Calu3 (cell line): ENCODE data around the gene CHKA. TPM values are rescaled to one million over a fixed set of nuclear protein-coding genes. Genes with fewer than 3 reads are reported as not detected.

Experiments
- BruUV-seq: library from RNA; stranded (reverse); fragments of 400-500 nt; replicated peaks from 2 replicates; lab custom pipeline; 2021; lab: Mats Ljungman, UMichigan
- CTCF ChIA-PET: fragments of 300-600 bp; sonication (Branson Sonifier 250); formaldehyde crosslinking; loops from one replicate; lab custom pipeline; 2022; ENCODE audit warnings: antibody characterized with exemption; lab: Charles Lee
- DNase-seq: peaks from one replicate; pipeline ENCODE4 v3.0.0; 2022
- H3K27ac Mint-ChIP-seq: one replicate; pipeline ENCODE4 v1.8.0; 2022; ENCODE audit warnings: mixed read lengths; ENCODE audit not compliant: unreplicated experiment
- H3K27me3 Mint-ChIP-seq: one replicate; pipeline ENCODE4 v1.8.0; 2022; ENCODE audit warnings: mixed read lengths; ENCODE audit not compliant: unreplicated experiment
- H3K36me3 Mint-ChIP-seq: one replicate; pipeline ENCODE4 v1.8.0; 2022; ENCODE audit warnings: mild to moderate bottlenecking, moderate library complexity, mixed read lengths; ENCODE audit not compliant: insufficient read depth, unreplicated experiment
- H3K4me1 Mint-ChIP-seq: one replicate; pipeline ENCODE4 v1.8.0; 2022; ENCODE audit warnings: mild to moderate bottlenecking, low read depth, mixed read lengths; ENCODE audit not compliant: unreplicated experiment
- H3K4me3 Mint-ChIP-seq: one replicate; pipeline ENCODE4 v1.8.0; 2022; ENCODE audit warnings: mild to moderate bottlenecking, low read depth, moderate library complexity, mixed read lengths; ENCODE audit not compliant: unreplicated experiment
- H3K9me3 Mint-ChIP-seq: one replicate; pipeline ENCODE4 v1.8.0; 2022; ENCODE audit warnings: low read depth, mixed read lengths; ENCODE audit not compliant: unreplicated experiment
- intact Hi-C: fragments of 100-400 bp; cut with micrococcal nuclease; formaldehyde crosslinking; loops from one replicate; pipeline ENCODE4 v1.10.0; 2022; ENCODE audit not compliant: unreplicated experiment
- total RNA-seq: library from RNA; stranded (reverse); gene quantifications from 2 replicates; pipeline ENCODE4 v1.2.3, GENCODE V29; 2022
- TF ChIP-seq, protein P1 (sequence below): fragments of 200-600 bp; IDR thresholded peaks from one replicate; pipeline ENCODE4 v1.8.0; 2022; ENCODE audit warnings: antibody characterized with exemption; ENCODE audit not compliant: unreplicated experiment

The CHKA gene
- total RNA-seq, 1 experiment from 2014 or later: 104 TPM

DNA sequence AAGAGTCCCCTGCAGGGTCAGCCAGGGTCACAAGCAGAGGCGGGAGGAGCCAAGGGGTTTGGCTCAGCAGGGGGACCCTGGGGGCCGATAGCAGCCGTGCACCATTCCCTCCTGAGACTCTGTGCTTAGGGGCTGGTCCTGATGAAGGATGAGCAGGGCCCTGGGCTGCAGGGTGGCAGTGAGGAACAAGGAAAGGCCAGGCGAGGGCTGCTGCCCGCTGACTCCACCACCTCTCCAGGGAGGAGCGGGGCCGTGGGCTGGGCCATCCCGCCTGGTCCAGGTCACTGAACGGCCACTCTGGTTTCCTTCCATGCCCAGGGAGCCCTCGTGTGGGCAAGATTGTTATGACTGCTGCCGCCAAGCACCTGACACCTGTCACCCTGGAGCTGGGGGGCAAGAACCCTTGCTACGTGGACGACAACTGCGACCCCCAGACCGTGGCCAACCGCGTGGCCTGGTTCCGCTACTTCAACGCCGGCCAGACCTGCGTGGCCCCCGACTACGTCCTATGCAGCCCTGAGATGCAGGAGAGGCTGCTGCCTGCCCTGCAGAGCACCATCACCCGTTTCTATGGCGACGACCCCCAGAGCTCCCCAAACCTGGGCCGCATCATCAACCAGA lies 99.9 kb downstream of the CHKA start:
- no peaks in the 10 kb centered on the region for H3K27me3 Mint-ChIP-seq
- no peaks in the 10 kb centered on the region for H3K9me3 Mint-ChIP-seq
- CTCF ChIA-PET: interaction anchor here (0.6 to 1.0 kb wide), 2 partner anchors 11 to 230 kb away, joined by 3 to 6 read pairs; partner anchors contain the start of gene ALDH3B1
- intact Hi-C loops: no loop called here
- peaks cover 40% of the 10 kb centered on the region for H3K4me1 Mint-ChIP-seq
- DNase-seq: peak; percentile 83
- BruUV-seq: no TSS peak
- TF ChIP-seq, protein P1, sequence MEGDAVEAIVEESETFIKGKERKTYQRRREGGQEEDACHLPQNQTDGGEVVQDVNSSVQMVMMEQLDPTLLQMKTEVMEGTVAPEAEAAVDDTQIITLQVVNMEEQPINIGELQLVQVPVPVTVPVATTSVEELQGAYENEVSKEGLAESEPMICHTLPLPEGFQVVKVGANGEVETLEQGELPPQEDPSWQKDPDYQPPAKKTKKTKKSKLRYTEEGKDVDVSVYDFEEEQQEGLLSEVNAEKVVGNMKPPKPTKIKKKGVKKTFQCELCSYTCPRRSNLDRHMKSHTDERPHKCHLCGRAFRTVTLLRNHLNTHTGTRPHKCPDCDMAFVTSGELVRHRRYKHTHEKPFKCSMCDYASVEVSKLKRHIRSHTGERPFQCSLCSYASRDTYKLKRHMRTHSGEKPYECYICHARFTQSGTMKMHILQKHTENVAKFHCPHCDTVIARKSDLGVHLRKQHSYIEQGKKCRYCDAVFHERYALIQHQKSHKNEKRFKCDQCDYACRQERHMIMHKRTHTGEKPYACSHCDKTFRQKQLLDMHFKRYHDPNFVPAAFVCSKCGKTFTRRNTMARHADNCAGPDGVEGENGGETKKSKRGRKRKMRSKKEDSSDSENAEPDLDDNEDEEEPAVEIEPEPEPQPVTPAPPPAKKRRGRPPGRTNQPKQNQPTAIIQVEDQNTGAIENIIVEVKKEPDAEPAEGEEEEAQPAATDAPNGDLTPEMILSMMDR: peak; percentile 38
- peaks cover 67% of the 10 kb centered on the region for H3K36me3 Mint-ChIP-seq
- peak overlapping the region; percentile 75 for H3K27ac Mint-ChIP-seq
- peak overlapping the region; percentile 11 for H3K4me3 Mint-ChIP-seq

DNA sequence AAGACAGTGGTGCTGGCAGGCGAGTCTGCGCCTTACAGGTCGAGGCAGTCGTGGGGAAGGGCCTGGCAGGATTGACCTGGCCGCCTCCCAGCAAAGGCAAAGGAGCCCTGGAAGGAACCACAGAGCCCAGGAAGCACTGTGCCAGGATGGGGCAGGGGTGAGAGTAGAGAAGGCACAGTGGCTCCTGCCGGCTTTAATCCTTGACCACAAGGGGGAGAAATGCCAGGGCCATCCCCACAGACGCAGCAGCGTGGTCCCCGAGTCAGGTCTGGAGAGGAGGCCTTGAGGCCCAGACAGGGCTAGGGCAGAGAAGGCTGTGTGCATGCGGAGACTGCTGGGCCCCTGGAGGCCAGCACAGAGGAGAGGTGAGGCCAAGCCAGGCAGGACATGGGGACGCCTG lies 100.6 kb downstream of the CHKA start:
- Mint-ChIP-seq H3K27ac (peak overlapping the region; percentile 75), H3K27me3 (no peaks in the 10 kb centered on the region), H3K9me3 (no peaks in the 10 kb centered on the region), H3K36me3 (peaks cover 68% of the 10 kb centered on the region), H3K4me3 (peak overlapping the region; percentile 11), H3K4me1 (peaks cover 45% of the 10 kb centered on the region)
- intact Hi-C loops: no loop called here
- DNase-seq: peak; percentile 50
- TF ChIP-seq, protein P1: no peak
- no TSS peak for BruUV-seq
- CTCF ChIA-PET: no interaction called here

DNA sequence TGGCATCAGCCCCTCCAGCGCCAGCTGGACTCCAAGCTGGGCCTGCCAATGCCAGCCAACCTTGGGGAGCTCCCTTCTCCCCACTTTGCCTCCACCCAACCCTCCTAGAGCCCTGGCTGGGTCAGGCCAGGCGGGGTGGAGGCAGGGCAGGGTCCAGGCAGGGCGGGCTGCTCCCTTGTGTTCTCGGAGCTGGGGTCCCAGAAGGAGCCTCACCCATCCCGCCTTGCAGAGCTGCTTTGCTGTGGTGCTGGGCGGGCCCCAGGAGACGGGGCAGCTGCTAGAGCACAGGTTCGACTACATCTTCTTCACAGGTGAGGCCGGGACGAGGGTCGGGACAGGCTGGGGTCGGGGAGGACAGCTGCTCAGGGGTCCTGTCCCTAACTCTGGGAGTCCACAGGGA lies 101.7 kb downstream of the CHKA start:
- H3K4me3 Mint-ChIP-seq: no peak overlapping the region
- BruUV-seq: no TSS peak
- CTCF ChIA-PET: no interaction called here
- TF ChIP-seq, protein P1: no peak
- peaks cover 56% of the 10 kb centered on the region for H3K4me1 Mint-ChIP-seq
- DNase-seq: no peak
- H3K27me3 Mint-ChIP-seq: no peaks in the 10 kb centered on the region
- H3K9me3 Mint-ChIP-seq: no peaks in the 10 kb centered on the region
- H3K27ac Mint-ChIP-seq: no peak overlapping the region
- peaks cover 69% of the 10 kb centered on the region for H3K36me3 Mint-ChIP-seq
- intact Hi-C loops: no loop called here

DNA sequence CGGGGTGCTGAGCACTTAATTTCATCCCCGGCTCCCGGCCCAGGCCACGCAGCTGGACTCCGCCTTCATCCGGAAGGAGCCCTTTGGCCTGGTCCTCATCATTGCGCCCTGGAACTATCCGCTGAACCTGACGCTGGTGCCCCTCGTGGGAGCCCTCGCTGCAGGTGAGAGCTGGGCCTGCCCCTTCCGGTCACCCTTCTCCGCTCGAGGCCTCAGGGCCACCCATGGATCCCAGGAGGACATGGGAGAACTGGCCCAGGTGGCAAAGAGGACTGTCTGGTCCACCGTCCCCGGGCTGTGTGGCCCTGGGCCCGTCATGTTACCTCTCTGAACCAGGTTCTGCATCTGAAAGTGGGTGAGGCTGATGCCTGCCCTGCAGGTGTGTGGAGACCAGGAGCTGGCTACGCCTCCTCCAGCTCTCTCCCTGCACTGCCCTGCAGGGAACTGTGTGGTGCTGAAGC lies 102.4 kb downstream of the CHKA start:
- BruUV-seq: no TSS peak
- no peak overlapping the region for H3K4me3 Mint-ChIP-seq
- CTCF ChIA-PET: no interaction called here
- intact Hi-C loops: no loop called here
- no peaks in the 10 kb centered on the region for H3K9me3 Mint-ChIP-seq
- TF ChIP-seq, protein P1: no peak
- H3K27ac Mint-ChIP-seq: peak overlapping the region; percentile 33
- H3K36me3 Mint-ChIP-seq: peaks cover 69% of the 10 kb centered on the region
- H3K27me3 Mint-ChIP-seq: no peaks in the 10 kb centered on the region
- H3K4me1 Mint-ChIP-seq: peaks cover 63% of the 10 kb centered on the region
- DNase-seq: no peak
